HepG2 (cell line): ENCODE measurements around the gene RBM45. TPM values are rescaled to one million over a fixed set of nuclear protein-coding genes. Genes with fewer than 3 reads are reported as not detected.

Source experiments
- ATAC-seq: fragments of 200-7000 bp; cut with Tn5 transposase; 3 replicates; pipeline ENCODE4 v1.9.1; 2020; ENCODE audit warnings: mild to moderate bottlenecking, moderate library complexity
- BruUV-seq: library from RNA; stranded (reverse); fragments of 400-500 nt; replicated peaks from 2 replicates; lab custom pipeline; 2021; lab: Mats Ljungman, UMichigan
- CTCF ChIA-PET: fragments of 300-600 bp; formaldehyde crosslinking; extraction: SDS; loops from one replicate; lab custom pipeline; 2021; ENCODE audit warnings: low total read pairs, inconsistent platforms, low intra/inter-chr PET ratio; lab: Yijun Ruan, JAX
- POLR2A ChIA-PET: fragments of 350-600 bp; sonication (Branson Sonifier 250); formaldehyde crosslinking; loops from one replicate; lab custom pipeline; 2020; ENCODE audit warnings: antibody characterized with exemption, inconsistent platforms; lab: Yijun Ruan, JAX
- DNase-seq: peaks from one replicate; pipeline ENCODE4 v3.0.0-alpha.2; 2015; ENCODE audit warnings: low spot score
- FAIRE-seq: peaks from 3 replicates; lab custom pipeline; 2011; peaks lifted over from hg19 to GRCh38; lab: Jason Lieb, UNC
- H2AFZ ChIP-seq: one replicate; pipeline ENCODE4 v1.6.1; 2011; ENCODE audit warnings: low read length, inconsistent platforms
- H3K27ac ChIP-seq: fragments of 300-600 bp; 3 replicates; pipeline ENCODE4 v1.8.0; 2011; ENCODE audit warnings: mixed run types, mild to moderate bottlenecking, mixed read lengths, low read length, inconsistent platforms; ENCODE audit not compliant: insufficient read depth; ENCODE audit errors: extremely low read length
- H3K27me3 ChIP-seq, 2 experiments: fragments of 200-600 bp in 1 of 2; 2 replicates in 1 of 2; 3 replicates in 1 of 2; pipeline versions ENCODE4 v1.6.0 to v1.8.0; 2011; ENCODE audit warnings: low read length in 2 of 2, mild to moderate bottlenecking in 2 of 2, moderate library complexity in 2 of 2, inconsistent platforms in 1 of 2; ENCODE audit not compliant: insufficient read depth in 2 of 2, control insufficient read depth in 1 of 2
- H3K36me3 ChIP-seq, 2 experiments: fragments of 200-600 bp in 1 of 2; replicated peaks in 1 of 2; 2 replicates in 1 of 2; 3 replicates in 1 of 2; pipeline versions ENCODE4 v1.5.1 to v1.8.0; 2011; ENCODE audit warnings: low read length in 2 of 2, inconsistent platforms in 1 of 2; ENCODE audit not compliant: insufficient read depth in 2 of 2, control insufficient read depth in 1 of 2
- H3K4me1 ChIP-seq: 2 replicates; pipeline ENCODE4 v1.5.1; 2012; ENCODE audit warnings: low read length, inconsistent platforms; ENCODE audit not compliant: insufficient read depth
- H3K4me2 ChIP-seq: 2 replicates; pipeline ENCODE4 v1.6.0; 2011; ENCODE audit warnings: low read depth, low read length, inconsistent platforms
- H3K4me3 ChIP-seq, 3 experiments: fragments of 200-600 bp in 1 of 3; sonication (generic), shearing (Covaris generic) in 1 of 3; replicated peaks in 1 of 3; 2 replicates each; pipeline ENCODE4 v1.5.1; 2011 to 2016; ENCODE audit warnings: low read length in 3 of 3, inconsistent platforms in 2 of 3, low read depth in 2 of 3, mild to moderate bottlenecking in 2 of 3, control low read depth in 1 of 3, mixed read lengths in 1 of 3; ENCODE audit not compliant: insufficient read depth in 1 of 3
- H3K79me2 ChIP-seq: one replicate; pipeline ENCODE4 v1.6.1; 2011; ENCODE audit warnings: low read length, inconsistent platforms; ENCODE audit not compliant: insufficient read depth
- H3K9ac ChIP-seq: 2 replicates; pipeline ENCODE4 v1.6.0; 2011; ENCODE audit warnings: mild to moderate bottlenecking, low read depth, low read length, inconsistent platforms; ENCODE audit not compliant: insufficient read depth
- H3K9me3 ChIP-seq: 2 replicates; pipeline ENCODE4 v1.5.1; 2012; ENCODE audit warnings: mild to moderate bottlenecking, low read length
- H4K20me1 ChIP-seq: 2 replicates; pipeline ENCODE4 v1.6.0; 2011; ENCODE audit warnings: inconsistent platforms, mild to moderate bottlenecking, low read length, moderate library complexity; ENCODE audit not compliant: insufficient read depth
- CCDC6 ChIP-seq: sonication (generic); formaldehyde crosslinking; IDR thresholded peaks from 2 replicates; pipeline ENCODE4 v1.8.1; 2022; ENCODE audit warnings: mild to moderate bottlenecking, missing genetic modification reagents, moderate library complexity
- CENPX ChIP-seq: sonication (generic); formaldehyde crosslinking; IDR thresholded peaks from 2 replicates; pipeline ENCODE4 v1.9.0; 2021; ENCODE audit warnings: mild to moderate bottlenecking, missing genetic modification reagents, moderate library complexity
- ERF ChIP-seq: IDR thresholded peaks from 2 replicates; pipeline ENCODE4 v1.6.1; 2018; ENCODE audit warnings: missing biosample characterization, missing genetic modification reagents
- JUNB ChIP-seq: sonication (generic); formaldehyde crosslinking; IDR thresholded peaks from 2 replicates; pipeline ENCODE4 v1.8.0; 2022; ENCODE audit warnings: missing genetic modification reagents, mild to moderate bottlenecking, borderline replicate concordance
- KDM1A ChIP-seq: IDR thresholded peaks from 2 replicates; pipeline ENCODE4 v1.6.1; 2016; ENCODE audit warnings: missing compliant biosample characterization
- MAFF ChIP-seq: IDR thresholded peaks from 2 replicates; pipeline ENCODE4 v1.6.1; 2011; ENCODE audit warnings: low read depth, low read length, improper control_type of control experiment
- MAFK ChIP-seq, 2 experiments: IDR thresholded peaks in 1 of 2; conservative IDR thresholded peaks in 1 of 2; 2 replicates each; pipeline ENCODE4 v1.6.1; 2011; ENCODE audit warnings: improper control_type of control experiment in 2 of 2, low read length in 2 of 2
- MLX ChIP-seq: IDR thresholded peaks from 2 replicates; pipeline ENCODE4 v1.6.1; 2016
- SKIL ChIP-seq: sonication (generic); formaldehyde crosslinking; IDR thresholded peaks from 2 replicates; pipeline ENCODE4 v1.8.0; 2022; ENCODE audit warnings: missing genetic modification reagents, mild to moderate bottlenecking, moderate library complexity, borderline replicate concordance
- ZBTB10 ChIP-seq: sonication (generic); formaldehyde crosslinking; IDR thresholded peaks from 2 replicates; pipeline ENCODE4 v1.4.0; 2020; ENCODE audit warnings: missing genetic modification reagents, borderline replicate concordance
- ZBTB49 ChIP-seq: sonication (generic); formaldehyde crosslinking; IDR thresholded peaks from 2 replicates; pipeline ENCODE4 v1.4.0; 2020; ENCODE audit warnings: missing genetic modification reagents, borderline replicate concordance
- ZNF180 ChIP-seq: sonication (generic); formaldehyde crosslinking; IDR thresholded peaks from 2 replicates; pipeline ENCODE4 v1.4.0; 2020; ENCODE audit warnings: low read depth, missing genetic modification reagents, borderline replicate concordance
- ZNF275 ChIP-seq: sonication (generic); formaldehyde crosslinking; IDR thresholded peaks from 2 replicates; pipeline ENCODE4 v1.8.0; 2022; ENCODE audit warnings: missing genetic modification reagents, mild to moderate bottlenecking, inconsistent platforms, borderline replicate concordance
- ZNF589 ChIP-seq: sonication (generic); formaldehyde crosslinking; conservative IDR thresholded peaks from 2 replicates; pipeline ENCODE4 v1.8.0; 2022; ENCODE audit warnings: mild to moderate bottlenecking, moderate library complexity, missing genetic modification reagents
- ZNF672 ChIP-seq: sonication (generic); formaldehyde crosslinking; IDR thresholded peaks from 2 replicates; pipeline ENCODE4 v1.8.1; 2022; ENCODE audit warnings: missing genetic modification reagents
- ZNF772 ChIP-seq: sonication (generic); formaldehyde crosslinking; IDR thresholded peaks from 2 replicates; pipeline ENCODE4 v1.5.0; 2020; ENCODE audit warnings: mild to moderate bottlenecking, missing genetic modification reagents
- WGBS: methylation state at CpG from one replicate; pipeline ENCODE4 v1.1.6; 2017; ENCODE audit warnings: low lambda C conversion rate; 5-methylcytosine and 5-hydroxymethylcytosine counted together
- in situ Hi-C: cut with HindIII; loops from 2 replicates; pipeline ENCODE4 v1.10.0; 2017; ENCODE audit warnings: low pct_unique_long_range_greater_than_20kb; ENCODE audit not compliant: extremely low pct_ligation_motif_present
- intact Hi-C: fragments of 100-400 bp; cut with micrococcal nuclease; formaldehyde crosslinking; loops from one replicate; pipeline ENCODE4 v1.10.0; 2022; ENCODE audit not compliant: unreplicated experiment
- polyA plus RNA-seq, 8 experiments: library from polyadenylated mRNA; depleted of rRNA in 3 of 8; stranded (reverse) in 7 of 8; unstranded in 1 of 8; fragments of >200 nt; fragmentation: Illumina TruSeq in 4 of 8; extraction: Trizol in 4 of 8; gene quantifications; 2 replicates each; pipeline versions ENCODE4 v1.2.1 to v1.2.3, GENCODE V29; 2011 to 2016; ENCODE audit warnings: low read depth in 4 of 8, missing spikeins in 1 of 8, mixed read lengths in 1 of 8; ENCODE audit not compliant: insufficient read depth in 1 of 8
- total RNA-seq, 5 experiments: library from RNA; depleted of rRNA; stranded (reverse); fragments of >200 nt; fragmentation: Illumina TruSeq; extraction: Trizol; gene quantifications; 2 replicates each; pipeline ENCODE4 v1.2.3, GENCODE V29; 2016; ENCODE audit warnings: low read depth in 1 of 5

Gene RBM45
- total and polyA plus RNA-seq, 2 of the 13 experiments (the other 11 are each of a cell fraction or from before 2014, with no cell fraction given), result 5.7 to 25.2 TPM

GRCh38 chr2:178117725-178118124, 5.5 kb downstream of the RBM45 start:
- POLR2A ChIA-PET, result no interaction called here
- BruUV-seq, result no TSS peak

More at GRCh38 chr2:178117725-178118124, 5.5 kb downstream of the RBM45 start:
- ATAC-seq, result no peak
- H3K4me3 ChIP-seq, result no peak overlapping the region
- no peak for FAIRE-seq
- H3K36me3 ChIP-seq, result peaks cover 2 to 10% of the 10 kb centered on the region in 2 experiments; a peak in 3 of 5 replicates
- WGBS, result 95% methylated on average over 1 of the region's 1 CpG
- no peak for DNase-seq
- H4K20me1 ChIP-seq, result no peaks in the 10 kb centered on the region
- H3K9me3 ChIP-seq, result no peaks in the 10 kb centered on the region
- in situ Hi-C loops, result loop anchor here (10.0 kb wide), 1 partner anchor 297 kb away; no protein-coding TSS in a partner anchor
- H3K27ac ChIP-seq, result no peak overlapping the region
- H3K27me3 ChIP-seq, result no peaks in the 10 kb centered on the region
- no peaks in the 10 kb centered on the region for H3K79me2 ChIP-seq
- no peak overlapping the region for H3K4me2 ChIP-seq
- CTCF ChIA-PET, result no interaction called here
- H3K4me1 ChIP-seq, result peaks cover 11% of the 10 kb centered on the region
- intact Hi-C loops, result no loop called here
- TF ChIP-seq ZBTB10 (CRISPR knock-in tag), result no peak
- TF ChIP-seq ZNF180 (CRISPR knock-in tag), result no peak
- no peak for TF ChIP-seq ZNF772 (CRISPR knock-in tag)
- peak; percentile 70; the same call in 1 of the 2 replicates for TF ChIP-seq MAFF
- TF ChIP-seq KDM1A (CRISPR knock-in tag), result no peak
- no peak for TF ChIP-seq MLX (CRISPR knock-in tag)
- no peak for TF ChIP-seq ZNF672 (CRISPR knock-in tag)
- no peak for TF ChIP-seq CCDC6 (CRISPR knock-in tag)
- no peak for TF ChIP-seq ERF (CRISPR knock-in tag)
- no peak for TF ChIP-seq SKIL (CRISPR knock-in tag)
- no peak for TF ChIP-seq JUNB
- TF ChIP-seq ZBTB49 (CRISPR knock-in tag), result no peak
- TF ChIP-seq CENPX, result no peak
- no peak for TF ChIP-seq ZNF275 (CRISPR knock-in tag)
- peak; percentile 44 to 67 for TF ChIP-seq MAFK (conservative IDR thresholded peaks at IDR 0.05 in 1 of 2, IDR thresholded peaks at IDR 0.05 in 1 of 2; ENCODE audit: low read length in 2 of 2)
- no peak for TF ChIP-seq ZNF589
- TF ChIP-seq, all 625 proteins: peak for 2
- Histone ChIP-seq H3K9ac (no peak overlapping the region), H2AFZ (no peak overlapping the region)
